PFSK-1 (cell line): ENCODE results near the gene KCNQ5.

Experiments
- FOXP2 ChIP-seq: optimal IDR thresholded peaks from 2 replicates; pipeline ENCODE3; 2011; ENCODE audit warnings: borderline replicate concordance, control low read depth, inconsistent platforms; ENCODE audit not compliant: insufficient read depth; ENCODE audit errors: extremely low read length, extremely low read depth
- POLR2AphosphoS5 ChIP-seq: IDR thresholded peaks from 2 replicates; pipeline ENCODE4 v1.6.1; 2012; ENCODE audit warnings: low read depth, mild to moderate bottlenecking, control low read depth, low read length, moderate library complexity
- REST ChIP-seq, 2 experiments: IDR thresholded peaks; 2 replicates each; pipeline versions ENCODE4 v1.6.1 to v1.8.0; 2011 to 2012; ENCODE audit warnings: low read depth in 2 of 2, low read length in 2 of 2, control low read depth in 1 of 2, inconsistent platforms in 1 of 2, mild to moderate bottlenecking in 1 of 2, moderate library complexity in 1 of 2; ENCODE audit not compliant: insufficient read depth in 1 of 2
- SIN3A ChIP-seq: IDR thresholded peaks from 2 replicates; pipeline ENCODE4 v1.6.1; 2012; ENCODE audit warnings: mild to moderate bottlenecking, low read length, moderate library complexity, borderline replicate concordance; ENCODE audit not compliant: insufficient read depth
- TAF1 ChIP-seq: IDR thresholded peaks from 2 replicates; pipeline ENCODE4 v1.6.1; 2012; ENCODE audit warnings: low read length, control low read depth, borderline replicate concordance; ENCODE audit not compliant: insufficient read depth

Gene KCNQ5

GRCh38 chr6:72653026-72653425, 31.2 kb downstream of the KCNQ5 start:
- TF ChIP-seq POLR2AphosphoS5 (no peak), SIN3A (no peak), TAF1 (no peak), FOXP2 (no peak), REST (IDR thresholded peaks at IDR 0.05; ENCODE audit: insufficient read depth in 1 of 2, low read depth in 2 of 2, low read length in 2 of 2) (no peak)

GRCh38 chr6:72654071-72654621, 32.3 kb downstream of the KCNQ5 start:
- TF ChIP-seq FOXP2, result no peak

GRCh38 chr6:72657407-72658197, 35.7 kb downstream of the KCNQ5 start:
- TF ChIP-seq TAF1, result no peak
- no peak for TF ChIP-seq FOXP2
- no peak for TF ChIP-seq REST (IDR thresholded peaks at IDR 0.05; ENCODE audit: insufficient read depth in 1 of 2, low read depth in 2 of 2, low read length in 2 of 2)
- no peak for TF ChIP-seq POLR2AphosphoS5
- no peak for TF ChIP-seq SIN3A

GRCh38 chr6:72659754-72660153, 37.9 kb downstream of the KCNQ5 start:
- TF ChIP-seq SIN3A (no peak), TAF1 (no peak), FOXP2 (no peak)

GRCh38 chr6:72661411-72661810, 39.5 kb downstream of the KCNQ5 start:
- TF ChIP-seq SIN3A (no peak), POLR2AphosphoS5 (no peak), REST (IDR thresholded peaks at IDR 0.05; ENCODE audit: insufficient read depth in 1 of 2, low read depth in 2 of 2, low read length in 2 of 2) (no peak), FOXP2 (no peak), TAF1 (no peak)

- TF ChIP-seq TAF1 (no peak), SIN3A (no peak), REST (IDR thresholded peaks at IDR 0.05; ENCODE audit: insufficient read depth in 1 of 2, low read depth in 2 of 2, low read length in 2 of 2) (no peak), POLR2AphosphoS5 (no peak), FOXP2 (no peak)
Measured at GRCh38 chr6:72665599-72665998, 43.7 kb downstream of the KCNQ5 start.
